MM.1S (cell line): ENCODE measurements around the gene BRD3.

ENCODE experiments used
- EZH2 ChIP-seq: fragments of 300-600 bp; sonication (generic); optimal IDR thresholded peaks from 2 replicates; pipeline ENCODE3; 2017; ENCODE audit warnings: low read depth, mild to moderate bottlenecking, antibody characterized with exemption, low read length, mixed read lengths
- TF ChIP-seq, protein P1 (sequence below): fragments of 300-600 bp; sonication (generic); IDR thresholded peaks from 2 replicates; pipeline ENCODE4 v1.5.1; 2016; ENCODE audit warnings: antibody characterized with exemption, low read length, mixed read lengths

DNA sequence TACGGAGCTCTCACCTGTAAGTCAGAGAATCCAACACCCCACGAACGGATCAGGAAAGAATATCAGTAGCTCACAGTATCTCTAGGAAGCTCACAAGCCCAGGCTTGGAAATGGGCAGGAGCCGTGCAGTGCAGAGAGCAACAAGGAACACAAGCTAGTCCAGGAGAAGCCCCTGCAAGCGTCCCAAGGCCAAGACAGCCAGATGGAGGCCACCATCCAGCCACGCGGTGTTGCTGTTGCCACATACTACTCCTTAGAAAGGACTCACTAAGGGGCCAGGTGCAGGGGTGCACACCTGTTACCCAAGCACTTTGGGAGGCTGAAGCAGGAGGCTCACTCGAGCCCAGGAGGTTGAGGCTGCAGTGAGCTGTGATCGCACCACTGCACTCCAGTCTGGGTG, 60.3 kb downstream of the BRD3 start:
- no peak for TF ChIP-seq EZH2
- TF ChIP-seq, protein P1, sequence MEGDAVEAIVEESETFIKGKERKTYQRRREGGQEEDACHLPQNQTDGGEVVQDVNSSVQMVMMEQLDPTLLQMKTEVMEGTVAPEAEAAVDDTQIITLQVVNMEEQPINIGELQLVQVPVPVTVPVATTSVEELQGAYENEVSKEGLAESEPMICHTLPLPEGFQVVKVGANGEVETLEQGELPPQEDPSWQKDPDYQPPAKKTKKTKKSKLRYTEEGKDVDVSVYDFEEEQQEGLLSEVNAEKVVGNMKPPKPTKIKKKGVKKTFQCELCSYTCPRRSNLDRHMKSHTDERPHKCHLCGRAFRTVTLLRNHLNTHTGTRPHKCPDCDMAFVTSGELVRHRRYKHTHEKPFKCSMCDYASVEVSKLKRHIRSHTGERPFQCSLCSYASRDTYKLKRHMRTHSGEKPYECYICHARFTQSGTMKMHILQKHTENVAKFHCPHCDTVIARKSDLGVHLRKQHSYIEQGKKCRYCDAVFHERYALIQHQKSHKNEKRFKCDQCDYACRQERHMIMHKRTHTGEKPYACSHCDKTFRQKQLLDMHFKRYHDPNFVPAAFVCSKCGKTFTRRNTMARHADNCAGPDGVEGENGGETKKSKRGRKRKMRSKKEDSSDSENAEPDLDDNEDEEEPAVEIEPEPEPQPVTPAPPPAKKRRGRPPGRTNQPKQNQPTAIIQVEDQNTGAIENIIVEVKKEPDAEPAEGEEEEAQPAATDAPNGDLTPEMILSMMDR: no peak
